Epithelial cell of proximal tubule (primary cell): Measurements from ENCODE around the gene SFXN5. TPM values are rescaled to one million over a fixed set of nuclear protein-coding genes. Genes with fewer than 3 reads are reported as not detected.
"Not testable (repeated sequence)": the region's sequence is repeated elsewhere in the genome, so short reads cannot be mapped to it uniquely, and the experiment has no call there.

Source experiments
- DNase-seq: peaks from one replicate; pipeline ENCODE4 v3.0.0-alpha.2; 2011; ENCODE audit warnings: low read depth
- H3K4me3 ChIP-seq: 2 replicates; pipeline ENCODE4 v1.5.1; 2011; ENCODE audit warnings: low read depth, mild to moderate bottlenecking, low read length
- total RNA-seq: library from RNA; depleted of rRNA; stranded (reverse); fragments of >200 nt; gene quantifications from 2 replicates; pipeline ENCODE4 v1.2.3, GENCODE V29; 2015
- TF ChIP-seq, protein P1 (sequence below): conservative IDR thresholded peaks from 2 replicates; pipeline ENCODE4 v1.5.1; 2012; ENCODE audit warnings: low read depth, mild to moderate bottlenecking, low read length

Gene SFXN5, protein sequence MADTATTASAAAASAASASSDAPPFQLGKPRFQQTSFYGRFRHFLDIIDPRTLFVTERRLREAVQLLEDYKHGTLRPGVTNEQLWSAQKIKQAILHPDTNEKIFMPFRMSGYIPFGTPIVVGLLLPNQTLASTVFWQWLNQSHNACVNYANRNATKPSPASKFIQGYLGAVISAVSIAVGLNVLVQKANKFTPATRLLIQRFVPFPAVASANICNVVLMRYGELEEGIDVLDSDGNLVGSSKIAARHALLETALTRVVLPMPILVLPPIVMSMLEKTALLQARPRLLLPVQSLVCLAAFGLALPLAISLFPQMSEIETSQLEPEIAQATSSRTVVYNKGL
- total RNA-seq, result 8.4 and 9.4 TPM in 2 replicates

DNA sequence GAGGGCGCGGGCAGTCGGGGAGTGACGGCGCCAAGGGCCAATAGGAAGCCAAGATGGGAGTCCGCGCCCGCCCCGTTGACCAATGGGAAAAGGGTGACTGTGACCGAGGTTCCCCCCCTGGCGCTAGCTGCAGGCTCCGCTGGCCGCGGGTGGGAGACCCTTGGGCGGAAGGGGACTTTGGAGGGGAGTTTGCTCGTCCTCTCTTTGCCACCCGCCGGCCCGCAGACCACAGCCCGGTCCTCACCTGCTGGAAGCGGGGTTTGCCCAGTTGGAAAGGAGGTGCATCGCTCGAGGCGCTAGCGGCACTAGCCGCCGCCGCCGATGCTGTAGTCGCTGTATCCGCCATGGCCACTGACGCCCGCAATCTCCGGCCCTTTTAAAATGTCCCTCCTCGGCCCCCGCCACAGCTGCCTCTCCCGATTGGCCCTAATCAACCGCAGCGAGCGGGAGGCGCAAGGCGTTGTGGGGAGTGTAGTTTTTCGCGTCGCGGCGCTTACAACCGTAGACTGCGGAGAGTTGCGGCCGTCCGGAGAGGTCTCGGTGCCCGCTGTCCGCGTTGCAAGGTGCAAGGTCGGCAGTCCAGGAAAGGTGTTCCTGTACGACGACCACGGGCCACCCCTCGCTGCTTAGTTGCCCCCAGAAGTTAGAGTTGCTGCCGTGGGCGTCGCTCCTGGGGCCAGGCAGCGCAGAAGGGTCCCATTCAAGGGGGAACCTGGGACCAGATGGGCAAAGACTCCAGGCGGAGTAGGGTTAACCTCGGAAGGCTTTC, at the start of gene SFXN5:
Gene SFXN5, minus strand, starts transcription at position 353 of the 769 bp plus-strand sequence. Its CDS starts 7 bp downstream, at position 346.
- H3K4me3 ChIP-seq, result peak within 1 kb of the TSS; percentile 88
- TF ChIP-seq, protein P1, sequence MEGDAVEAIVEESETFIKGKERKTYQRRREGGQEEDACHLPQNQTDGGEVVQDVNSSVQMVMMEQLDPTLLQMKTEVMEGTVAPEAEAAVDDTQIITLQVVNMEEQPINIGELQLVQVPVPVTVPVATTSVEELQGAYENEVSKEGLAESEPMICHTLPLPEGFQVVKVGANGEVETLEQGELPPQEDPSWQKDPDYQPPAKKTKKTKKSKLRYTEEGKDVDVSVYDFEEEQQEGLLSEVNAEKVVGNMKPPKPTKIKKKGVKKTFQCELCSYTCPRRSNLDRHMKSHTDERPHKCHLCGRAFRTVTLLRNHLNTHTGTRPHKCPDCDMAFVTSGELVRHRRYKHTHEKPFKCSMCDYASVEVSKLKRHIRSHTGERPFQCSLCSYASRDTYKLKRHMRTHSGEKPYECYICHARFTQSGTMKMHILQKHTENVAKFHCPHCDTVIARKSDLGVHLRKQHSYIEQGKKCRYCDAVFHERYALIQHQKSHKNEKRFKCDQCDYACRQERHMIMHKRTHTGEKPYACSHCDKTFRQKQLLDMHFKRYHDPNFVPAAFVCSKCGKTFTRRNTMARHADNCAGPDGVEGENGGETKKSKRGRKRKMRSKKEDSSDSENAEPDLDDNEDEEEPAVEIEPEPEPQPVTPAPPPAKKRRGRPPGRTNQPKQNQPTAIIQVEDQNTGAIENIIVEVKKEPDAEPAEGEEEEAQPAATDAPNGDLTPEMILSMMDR, result no peak
- peak; percentile 43 for DNase-seq

DNA sequence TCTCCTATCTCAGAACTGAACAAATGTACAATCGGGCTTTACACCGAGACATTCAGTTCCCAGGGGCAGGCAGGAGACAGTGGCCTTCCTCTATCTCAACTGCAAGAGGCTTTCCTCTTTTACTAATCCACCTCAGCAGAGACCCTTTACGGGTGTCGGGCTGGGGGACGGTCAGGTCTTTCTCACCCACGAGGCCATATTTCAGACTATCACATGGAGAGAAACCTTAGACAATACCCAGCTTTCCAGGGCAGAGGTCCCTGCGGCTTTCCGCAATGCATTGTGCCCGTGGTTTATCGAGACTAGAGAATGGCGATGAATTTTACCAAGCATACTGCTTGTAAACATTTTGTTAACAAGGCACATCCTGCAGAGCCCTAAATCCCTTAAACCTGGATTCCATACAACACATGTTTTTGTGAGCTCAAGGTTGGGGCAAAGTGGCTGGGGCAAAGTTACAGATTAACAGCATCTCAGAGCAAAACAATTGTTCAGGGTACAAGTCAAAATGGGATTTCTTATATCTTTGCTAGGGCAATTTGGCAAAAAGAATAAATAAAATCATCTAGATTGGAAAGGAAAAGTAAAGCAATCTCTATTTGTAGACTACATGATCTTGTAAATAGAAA, 48.2 kb upstream of the SFXN5 start:
- H3K4me3 ChIP-seq, DNase-seq: not testable (repeated sequence)

DNA sequence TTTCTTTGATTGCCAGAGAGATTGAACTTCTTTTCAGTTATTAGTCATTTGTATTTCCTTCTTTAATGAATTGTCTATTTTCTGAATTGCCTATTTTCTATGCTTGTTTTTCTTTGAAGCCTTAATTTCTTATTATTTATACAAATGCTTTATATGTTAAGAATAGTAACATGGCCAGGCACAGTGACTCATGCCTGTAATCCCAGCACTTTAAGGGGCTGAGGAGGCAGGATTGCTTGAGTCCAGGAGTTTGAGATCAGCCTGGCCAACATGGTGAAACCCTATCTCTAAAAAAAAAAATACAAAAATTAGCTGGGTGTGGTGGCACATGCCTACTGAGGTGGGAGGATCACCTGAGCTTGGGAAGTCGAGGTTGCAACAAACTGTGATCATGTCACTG, 45.9 kb upstream of the SFXN5 start:
- no peak overlapping the region for H3K4me3 ChIP-seq
- TF ChIP-seq, protein P1, result no peak
- no peak for DNase-seq

DNA sequence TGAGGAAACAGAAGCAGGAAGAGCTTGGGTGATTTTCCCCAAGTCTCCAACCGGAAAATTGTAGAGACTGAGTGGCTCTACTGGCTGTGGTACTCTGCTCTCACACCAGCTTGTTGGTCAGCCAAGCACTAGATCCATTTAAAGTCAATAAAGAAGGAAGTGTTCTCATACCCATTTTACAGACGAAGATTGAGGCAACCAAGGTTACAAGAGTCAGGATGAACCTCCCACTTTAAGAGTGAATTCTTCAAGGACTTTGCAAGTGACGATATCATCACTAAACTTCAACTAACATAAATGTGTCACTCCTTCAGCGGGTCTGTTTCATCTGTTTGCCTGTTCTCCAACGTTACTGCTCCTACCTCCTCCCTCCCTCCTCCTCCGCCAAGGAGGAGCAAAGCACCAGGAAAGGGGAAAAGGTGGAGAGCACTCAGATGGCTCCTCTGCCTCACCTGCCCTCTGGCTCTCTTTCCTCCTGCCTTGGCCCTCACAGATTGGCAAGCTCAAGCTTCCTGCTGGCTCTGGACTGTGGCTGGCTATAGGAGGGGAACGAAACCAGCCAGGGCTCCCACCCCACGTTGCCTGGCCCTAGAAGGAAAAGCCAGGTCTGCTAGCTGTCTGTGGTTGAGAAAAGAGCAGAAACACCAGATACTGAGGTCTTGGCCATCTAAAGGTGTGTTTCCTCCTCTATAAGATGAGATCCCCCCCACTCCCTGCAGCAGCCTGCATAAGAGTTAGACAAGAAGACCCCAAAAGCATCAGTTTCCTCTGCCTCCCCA, 44.9 kb upstream of the SFXN5 start:
- H3K4me3 ChIP-seq, result no peak overlapping the region
- no peak for DNase-seq
- TF ChIP-seq, protein P1, result no peak

DNA sequence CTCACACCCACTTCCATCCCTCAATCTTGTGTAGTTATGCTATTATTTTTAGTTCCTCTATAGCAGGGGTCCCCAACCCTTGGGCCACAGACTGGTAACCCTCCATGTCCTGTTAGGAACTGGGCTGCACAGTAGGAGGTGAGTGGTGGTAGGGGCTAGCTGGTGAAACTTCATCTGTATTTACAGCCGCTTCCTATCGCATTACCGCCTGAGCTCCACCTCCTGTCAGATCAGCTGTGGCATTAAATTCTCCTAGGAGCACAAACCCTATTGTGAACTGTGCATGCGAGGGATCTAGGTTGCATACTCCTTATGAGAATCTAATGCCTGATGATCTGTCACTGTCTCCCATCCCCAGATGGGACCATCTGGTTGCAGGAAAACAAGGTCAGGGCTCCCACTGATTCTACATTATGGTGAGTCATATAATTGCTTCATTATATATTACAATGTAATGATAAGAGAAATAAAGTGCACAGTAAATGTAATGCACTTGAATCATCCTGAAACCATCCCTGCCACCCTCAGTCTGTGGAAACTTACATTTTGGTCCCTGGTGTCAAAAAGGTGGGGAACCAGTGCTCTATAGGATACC, 42.9 kb upstream of the SFXN5 start:
- H3K4me3 ChIP-seq, result no peak overlapping the region
- TF ChIP-seq, protein P1, result no peak
- no peak for DNase-seq

DNA sequence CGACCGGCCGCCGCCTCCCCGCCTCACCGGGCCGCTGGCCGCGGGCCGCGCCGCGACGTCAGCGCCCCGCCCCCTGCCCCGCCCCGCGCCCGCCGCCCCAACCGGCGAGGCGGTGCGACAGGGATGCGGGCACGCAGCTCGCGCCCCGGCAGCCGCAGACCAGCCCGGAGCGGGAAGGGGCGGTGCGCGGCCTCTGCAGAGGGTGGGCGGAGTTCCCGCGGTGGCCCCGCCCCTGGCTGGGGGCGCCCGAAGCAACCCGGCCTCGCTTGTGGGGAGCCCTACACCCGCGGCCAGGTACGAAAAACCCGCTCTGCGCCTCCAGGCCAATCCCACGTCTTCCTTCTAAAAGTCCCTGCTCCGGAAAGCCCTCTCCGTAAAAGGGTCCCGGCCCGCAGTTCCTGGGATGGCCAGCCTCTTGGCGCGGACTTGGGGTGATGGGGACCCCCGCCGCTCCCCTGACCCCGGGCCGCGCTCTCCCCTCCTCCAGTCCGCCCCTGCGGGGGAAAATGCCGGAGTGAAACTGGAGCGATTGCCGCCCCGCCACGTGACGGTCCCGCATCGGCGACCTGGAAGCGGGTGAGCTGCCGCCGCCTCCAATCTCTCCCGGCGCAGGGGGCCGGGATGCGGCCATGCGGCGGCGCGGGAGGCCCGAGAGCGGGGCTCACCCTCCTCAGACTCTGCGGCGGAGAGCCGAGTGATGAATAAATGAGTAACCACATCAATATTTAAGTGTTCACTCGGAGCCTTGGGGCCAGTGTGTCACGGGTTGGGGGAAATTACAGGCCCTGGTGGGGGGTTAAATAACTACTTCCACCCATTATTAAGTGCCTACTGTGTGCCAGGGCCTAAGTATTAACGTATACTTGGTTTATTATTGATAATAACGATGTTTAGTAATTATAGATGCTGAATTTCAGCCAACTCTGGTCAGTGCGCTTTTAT, 41.7 kb upstream of the SFXN5 start, which contains the start of gene RAB11FIP5:
Gene RAB11FIP5, minus strand, starts transcription at position 36 of the 942 bp plus-strand sequence. CDS start 171 bp downstream, outside the sequence.
- DNase-seq, result peak; percentile 44
- TF ChIP-seq, protein P1, result no peak

More for the DNA sequence above, 41.7 kb upstream of the SFXN5 start, which contains the start of gene RAB11FIP5:
- peak within 1 kb of the TSS; percentile 91 for H3K4me3 ChIP-seq
